ENCODE data around the gene CELSR1.

Gene CELSR1

GRCh38 chr22:46444390-46444854 is 93.0 kb downstream of the CELSR1 start:
- DNase-seq (ENCODE audit: extremely low read depth, low read depth) = no peak
- no peak for TF ChIP-seq CTCF (IDR thresholded peaks at IDR 0.05; ENCODE audit: low read depth, low read length, missing control alignments)

GRCh38 chr22:46443850-46444389 is 93.5 kb downstream of the CELSR1 start:
- no peak for DNase-seq (ENCODE audit: extremely low read depth, low read depth)
- TF ChIP-seq CTCF (IDR thresholded peaks at IDR 0.05; ENCODE audit: low read depth, low read length, missing control alignments) = no peak
- no peak overlapping the region for H3K4me3 ChIP-seq (replicated peaks; ENCODE audit: low read depth, low read length)

More at GRCh38 chr22:46444390-46444854, 93.0 kb downstream of the CELSR1 start:
- H3K4me3 ChIP-seq (replicated peaks; ENCODE audit: low read depth, low read length) = no peak overlapping the region

GRCh38 chr22:46442217-46442853 is 95.1 kb downstream of the CELSR1 start:
- DNase-seq (ENCODE audit: extremely low read depth, low read depth) = no peak

GRCh38 chr22:46439576-46440465 is 97.6 kb downstream of the CELSR1 start:
- TF ChIP-seq CTCF (IDR thresholded peaks at IDR 0.05; ENCODE audit: low read depth, low read length, missing control alignments) = no peak
- no peak overlapping the region for H3K4me3 ChIP-seq (replicated peaks; ENCODE audit: low read depth, low read length)
- DNase-seq (ENCODE audit: extremely low read depth, low read depth) = no peak

More at GRCh38 chr22:46442217-46442853, 95.1 kb downstream of the CELSR1 start:
- TF ChIP-seq CTCF (IDR thresholded peaks at IDR 0.05; ENCODE audit: low read depth, low read length, missing control alignments) = no peak
- no peak overlapping the region for H3K4me3 ChIP-seq (replicated peaks; ENCODE audit: low read depth, low read length)

DNA sequence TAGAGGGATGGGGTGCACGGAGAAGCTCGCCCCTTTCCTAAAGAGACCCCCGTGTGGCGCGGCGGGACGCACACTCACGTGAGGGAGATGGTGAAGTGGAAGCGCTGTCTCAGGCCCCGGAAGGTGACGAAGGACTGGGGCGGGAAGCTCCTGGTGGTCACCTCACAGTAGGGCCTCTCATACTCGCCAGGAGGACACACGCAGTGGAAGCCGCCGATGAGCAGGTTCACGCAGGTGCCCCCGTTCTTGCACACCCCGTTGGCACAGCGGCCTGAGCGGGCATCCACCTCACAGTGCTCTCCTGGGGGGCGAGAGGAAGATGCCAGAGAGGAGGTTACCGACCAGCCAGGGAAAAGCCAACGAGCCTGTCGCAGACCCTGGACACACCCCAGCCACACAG is 98.3 kb downstream of the CELSR1 start:
- TF ChIP-seq CTCF (IDR thresholded peaks at IDR 0.05; ENCODE audit: low read depth, low read length, missing control alignments) = no peak
- no peak for DNase-seq (ENCODE audit: extremely low read depth, low read depth)
- H3K4me3 ChIP-seq (replicated peaks; ENCODE audit: low read depth, low read length) = no peak overlapping the region

DNA sequence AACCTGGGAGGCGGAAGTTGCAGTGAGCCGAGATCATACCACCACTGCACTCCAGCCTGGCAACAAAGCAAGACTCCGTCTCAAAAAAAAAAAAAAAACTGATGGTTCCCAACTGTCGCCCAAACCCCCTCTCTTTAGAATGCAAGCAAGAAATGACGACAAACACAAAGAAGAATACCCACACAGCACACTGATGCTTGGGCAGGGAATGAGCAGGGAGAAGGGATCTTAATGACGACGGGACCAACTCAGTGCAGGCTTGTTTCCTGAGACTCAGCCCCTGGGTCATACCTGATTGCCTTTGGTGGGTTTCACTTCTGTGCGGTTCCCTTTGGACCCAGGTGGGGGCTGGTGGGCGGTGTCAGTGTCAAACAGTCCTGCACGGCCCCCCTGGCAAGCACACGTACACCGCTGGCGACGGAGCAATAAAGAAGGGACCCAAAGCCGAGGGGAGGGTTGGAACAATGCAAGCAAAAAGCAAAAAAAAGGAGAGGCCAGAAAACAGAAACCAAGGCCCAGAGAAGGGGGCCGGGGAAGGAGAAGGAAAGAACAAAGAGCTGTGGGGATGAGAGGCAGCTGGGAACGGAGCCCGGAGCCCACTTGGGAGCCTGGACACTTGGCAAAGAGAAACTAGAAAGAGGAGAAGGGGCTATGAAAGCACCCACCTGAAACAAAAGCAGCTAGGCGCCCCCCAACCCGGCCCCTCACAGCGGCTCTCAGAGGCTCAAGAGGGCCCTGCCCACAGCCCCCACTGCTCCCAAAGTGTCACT is 99.6 kb downstream of the CELSR1 start:
- DNase-seq (ENCODE audit: extremely low read depth, low read depth) = no peak
- no peak overlapping the region for H3K4me3 ChIP-seq (replicated peaks; ENCODE audit: low read depth, low read length)
- no peak for TF ChIP-seq CTCF (IDR thresholded peaks at IDR 0.05; ENCODE audit: low read depth, low read length, missing control alignments)
